Mammary epithelial cell (primary cell): Measurements from ENCODE around the gene TLE2.

Experiments used
- EZH2 ChIP-seq: IDR thresholded peaks from 2 replicates; pipeline ENCODE4 v1.6.1; 2012; ENCODE audit warnings: low read length, inconsistent platforms, borderline replicate concordance
- TF ChIP-seq, protein P1 (sequence below), 2 donors: IDR thresholded peaks in 1 of 2; conservative IDR thresholded peaks in 1 of 2; 2 replicates each; pipeline ENCODE4 v1.5.1; 2011 to 2012; ENCODE audit warnings: inconsistent platforms in 2 of 2, low read length in 2 of 2, mild to moderate bottlenecking in 2 of 2, control low read depth in 1 of 2, low read depth in 1 of 2; ENCODE audit not compliant: insufficient read depth in 1 of 2; ENCODE audit errors: extremely low read depth in 1 of 2

DNA sequence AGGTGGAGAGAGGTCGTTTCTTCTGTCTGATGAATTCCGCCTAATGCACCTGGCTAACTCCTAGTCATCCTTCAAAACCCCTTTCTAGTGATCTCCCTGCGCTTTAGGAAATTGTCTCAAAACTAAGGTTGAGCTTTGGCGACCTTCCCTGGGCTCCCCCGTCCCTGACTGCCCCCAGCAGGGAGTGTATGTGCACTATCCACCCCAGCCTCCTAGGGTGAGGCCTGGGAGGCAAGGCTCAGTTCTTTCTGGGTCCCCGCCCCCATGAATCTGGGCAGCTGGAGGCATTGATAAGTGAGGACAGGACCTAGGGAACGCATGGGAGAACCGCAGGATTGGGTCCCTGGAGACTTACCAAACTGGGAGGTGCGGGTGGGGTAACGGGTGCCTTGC, 51.3 kb downstream of the TLE2 start:
- TF ChIP-seq, protein P1, sequence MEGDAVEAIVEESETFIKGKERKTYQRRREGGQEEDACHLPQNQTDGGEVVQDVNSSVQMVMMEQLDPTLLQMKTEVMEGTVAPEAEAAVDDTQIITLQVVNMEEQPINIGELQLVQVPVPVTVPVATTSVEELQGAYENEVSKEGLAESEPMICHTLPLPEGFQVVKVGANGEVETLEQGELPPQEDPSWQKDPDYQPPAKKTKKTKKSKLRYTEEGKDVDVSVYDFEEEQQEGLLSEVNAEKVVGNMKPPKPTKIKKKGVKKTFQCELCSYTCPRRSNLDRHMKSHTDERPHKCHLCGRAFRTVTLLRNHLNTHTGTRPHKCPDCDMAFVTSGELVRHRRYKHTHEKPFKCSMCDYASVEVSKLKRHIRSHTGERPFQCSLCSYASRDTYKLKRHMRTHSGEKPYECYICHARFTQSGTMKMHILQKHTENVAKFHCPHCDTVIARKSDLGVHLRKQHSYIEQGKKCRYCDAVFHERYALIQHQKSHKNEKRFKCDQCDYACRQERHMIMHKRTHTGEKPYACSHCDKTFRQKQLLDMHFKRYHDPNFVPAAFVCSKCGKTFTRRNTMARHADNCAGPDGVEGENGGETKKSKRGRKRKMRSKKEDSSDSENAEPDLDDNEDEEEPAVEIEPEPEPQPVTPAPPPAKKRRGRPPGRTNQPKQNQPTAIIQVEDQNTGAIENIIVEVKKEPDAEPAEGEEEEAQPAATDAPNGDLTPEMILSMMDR (conservative IDR thresholded peaks at IDR 0.05 in 1 of 2, IDR thresholded peaks at IDR 0.05 in 1 of 2; ENCODE audit: extremely low read depth in 1 of 2, insufficient read depth in 1 of 2, low read depth in 1 of 2, low read length in 2 of 2), result no peak
- TF ChIP-seq EZH2, result no peak
